NOMO-1 treated with dmso at 0.1 percent for 144 hours (cell line): Measurements from ENCODE around the gene RASL11A.
"Not testable (repeated sequence)": the region's sequence is repeated elsewhere in the genome, so short reads cannot be mapped to it uniquely, and the experiment has no call there.

Experiments
- DNase-seq: peaks from one replicate; lab custom pipeline; 2025; ENCODE audit not compliant: unreplicated experiment; lab: John Stamatoyannopoulos, UW

Gene RASL11A

GRCh38 chr13:27298849-27299248 is 28.2 kb downstream of the RASL11A start:
- DNase-seq, result no peak

- not testable (repeated sequence) for DNase-seq
Measured at GRCh38 chr13:27300406-27300805, 29.8 kb downstream of the RASL11A start.

GRCh38 chr13:27300941-27301586 is 30.4 kb downstream of the RASL11A start:
- no peak for DNase-seq

DNA sequence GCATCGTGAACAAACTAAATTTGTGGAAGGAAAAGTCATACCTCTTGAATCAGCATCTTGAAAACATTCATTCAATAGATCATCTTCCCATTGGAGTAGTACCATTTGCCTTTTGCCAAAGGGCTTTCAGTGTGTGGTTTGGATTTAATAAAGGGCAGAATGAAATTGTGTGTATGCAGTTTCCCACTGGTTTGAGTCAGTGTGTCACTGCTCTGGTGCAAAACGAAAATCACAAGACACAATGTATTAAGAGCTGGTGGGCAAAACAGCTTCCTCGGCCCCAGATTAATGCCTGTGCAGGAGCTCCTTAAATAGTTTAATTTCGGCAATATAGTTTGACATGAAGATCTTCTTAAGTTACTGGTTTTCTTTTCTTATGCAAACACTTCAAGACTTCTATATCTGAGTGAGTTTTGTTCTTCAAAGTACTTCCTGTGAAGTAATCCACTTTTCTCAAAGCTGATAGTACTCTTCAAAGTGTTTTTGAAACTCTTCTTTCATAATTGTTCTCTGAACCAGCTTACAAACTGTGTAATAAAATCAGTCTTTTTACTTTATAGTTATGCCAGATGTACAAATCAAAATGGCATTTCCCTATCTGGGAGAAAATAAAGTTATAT is 32.1 kb downstream of the RASL11A start:
- DNase-seq, result no peak

GRCh38 chr13:27304099-27304498 is 33.5 kb downstream of the RASL11A start:
- DNase-seq, result no peak

GRCh38 chr13:27304611-27305010 is 34.0 kb downstream of the RASL11A start:
- no peak for DNase-seq

- DNase-seq, result no peak
Measured at GRCh38 chr13:27306364-27306763, 35.7 kb downstream of the RASL11A start.

DNA sequence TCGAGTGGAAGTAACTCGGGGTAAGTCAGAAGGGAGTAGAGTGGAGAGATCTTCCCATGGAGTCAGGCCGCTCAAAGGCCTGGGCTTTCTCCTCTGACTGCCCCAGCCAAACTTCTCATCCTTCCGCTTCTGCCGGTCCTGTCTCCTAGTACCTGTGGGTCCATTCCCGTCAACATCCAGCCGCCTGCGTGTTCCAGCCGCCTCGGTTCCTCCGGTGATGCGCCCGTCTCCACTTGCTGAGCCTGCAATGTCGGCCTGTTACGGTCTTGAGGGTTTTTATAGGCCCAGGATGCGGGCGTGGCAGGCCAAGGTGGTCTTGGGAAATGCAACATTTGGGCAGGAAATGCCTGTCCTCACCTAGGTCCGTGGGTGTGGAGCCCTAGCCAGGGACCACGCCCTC is 38.3 kb downstream of the RASL11A start:
- DNase-seq, result no peak

- DNase-seq, result no peak
Measured at GRCh38 chr13:27309401-27309958, 38.9 kb downstream of the RASL11A start.

DNA sequence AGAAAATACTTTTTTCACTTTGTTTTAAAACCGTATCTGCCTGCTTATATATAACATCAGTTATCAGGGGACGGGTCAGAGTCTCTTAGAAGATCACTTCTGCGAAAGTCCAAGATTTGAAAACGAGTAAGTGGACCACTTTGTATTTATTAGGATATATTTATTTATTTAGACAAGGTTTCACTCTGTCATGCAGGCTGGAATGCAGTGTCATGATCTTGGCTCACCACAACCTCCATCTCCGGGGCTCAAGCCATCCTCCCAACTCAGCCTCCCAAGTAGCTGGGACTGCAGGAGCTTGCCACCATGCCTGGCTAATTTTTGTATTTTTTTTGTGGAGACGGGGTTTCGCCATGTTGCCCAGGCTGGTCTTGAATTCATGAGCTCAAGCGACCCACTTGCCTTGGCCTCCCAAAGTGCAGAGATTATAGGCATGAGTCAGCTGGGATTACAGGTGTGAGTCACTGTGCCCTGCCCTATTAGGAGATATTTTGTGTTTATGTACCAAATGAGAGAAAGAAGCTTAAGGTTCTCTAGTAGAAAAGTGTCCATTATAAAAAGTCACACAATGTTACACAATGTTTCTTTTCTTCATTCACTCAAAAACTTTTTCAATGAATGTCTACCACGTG is 39.5 kb downstream of the RASL11A start:
- DNase-seq, result no peak

DNA sequence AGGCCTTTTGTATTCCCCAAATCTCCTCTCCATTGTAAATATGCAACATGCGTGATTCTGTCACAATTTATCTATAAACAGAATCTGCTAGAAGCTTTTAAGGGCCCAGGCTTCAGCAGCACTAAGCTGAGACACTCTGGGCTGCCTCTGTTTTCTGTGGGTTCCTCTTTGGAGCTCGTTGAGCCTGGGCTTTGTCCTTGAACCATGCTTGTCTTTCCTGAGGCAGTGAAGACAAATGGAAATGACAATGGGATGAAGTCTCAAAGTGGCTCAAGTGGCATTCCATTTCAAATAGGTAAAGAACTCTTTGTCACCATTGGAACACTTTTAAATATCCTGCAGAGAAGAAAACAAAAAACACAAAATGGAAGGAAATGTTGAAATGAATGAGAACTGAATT is 40.3 kb downstream of the RASL11A start:
- DNase-seq, result no peak

GRCh38 chr13:27311518-27312210 is 41.0 kb downstream of the RASL11A start:
- DNase-seq, result no peak

DNA sequence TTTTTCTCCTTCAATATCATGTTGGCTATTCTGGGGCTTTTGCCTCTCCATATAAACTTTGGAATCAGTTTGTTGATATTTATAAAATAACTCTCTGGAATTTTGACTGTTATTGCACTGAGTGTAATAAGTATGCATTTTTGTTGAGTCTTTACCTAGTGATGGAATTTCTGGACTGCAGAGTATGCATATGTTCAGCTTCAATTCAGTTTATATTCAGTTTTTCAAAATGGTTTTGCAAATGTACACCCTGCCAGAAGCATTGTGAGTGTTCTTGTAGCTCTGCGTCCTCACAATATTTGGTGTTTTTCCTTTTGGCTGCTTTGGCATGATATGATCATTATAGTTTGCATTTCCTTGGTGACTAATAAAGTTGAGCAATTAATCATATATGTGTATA is 43.1 kb downstream of the RASL11A start:
- DNase-seq, result no peak

DNA sequence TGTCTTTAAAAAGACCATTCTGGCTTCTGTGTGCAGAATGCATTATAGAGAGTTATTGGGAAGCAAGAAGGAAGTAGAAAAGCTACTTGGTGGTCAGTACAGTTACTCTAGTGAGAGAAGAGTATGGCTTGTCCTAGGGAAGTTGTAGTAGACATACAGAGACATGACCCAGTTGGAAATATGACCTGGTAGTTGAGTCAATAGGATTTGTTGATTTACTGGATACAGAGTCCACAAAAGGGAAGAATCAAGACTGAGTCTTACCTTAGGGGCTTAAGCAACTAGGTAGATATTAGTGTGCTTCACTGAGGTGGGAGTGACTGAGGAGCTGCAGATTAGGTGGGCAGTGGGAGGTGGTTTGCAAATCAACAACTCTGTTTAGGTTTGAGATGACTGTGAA is 48.8 kb downstream of the RASL11A start:
- DNase-seq, result no peak

GRCh38 chr13:27321468-27322431 is 51.1 kb downstream of the RASL11A start:
- no peak for DNase-seq

DNA sequence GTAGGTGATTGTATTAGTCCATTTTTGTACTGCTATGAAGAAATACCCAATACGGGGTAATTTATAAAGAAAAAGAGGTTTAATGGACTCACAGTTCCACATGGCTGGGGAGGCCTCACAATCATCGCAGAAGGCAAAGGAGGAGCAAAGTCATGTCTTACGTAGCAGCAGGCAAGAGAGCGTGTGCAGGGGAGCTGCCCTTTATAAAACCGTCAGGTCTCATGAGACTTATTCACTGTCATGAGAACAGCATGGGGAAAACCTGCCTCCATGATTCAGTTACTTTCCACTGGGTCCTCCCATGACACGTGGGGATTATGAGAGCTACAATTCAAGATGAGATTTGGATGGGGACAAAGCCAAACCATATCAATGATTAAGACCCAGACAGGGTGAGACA is 51.8 kb downstream of the RASL11A start:
- not testable (repeated sequence) for DNase-seq
